ENCODE data around the gene MYO7B.

- TF ChIP-seq POLR2A (IDR thresholded peaks at IDR 0.05; ENCODE audit: low read length) (no peak), GATA1 (IDR thresholded peaks at IDR 0.05; ENCODE audit: low read depth, low read length) (no peak)
Observed at GRCh38 chr2:127516041-127516762, 19.3 kb upstream of the MYO7B start.

Data from erythroblast (primary cell).